CD8-positive, alpha-beta memory T cell (primary cell): ENCODE measurements around the gene ANKRD44. TPM values are rescaled to one million over a fixed set of nuclear protein-coding genes. Genes with fewer than 3 reads are reported as not detected.
A peak's percentile ranks its signal among the peaks of the same experiment; 100 is the strongest.

Experiments
- CTCF ChIA-PET: fragments of 350-600 bp; sonication (Branson Sonifier 250); formaldehyde crosslinking; loops from one replicate; lab custom pipeline; 2021; ENCODE audit warnings: antibody characterized with exemption; lab: Charles Lee
- POLR2A ChIA-PET: fragments of 350-600 bp; sonication (Branson Sonifier 250); formaldehyde crosslinking; loops from one replicate; lab custom pipeline; 2021; ENCODE audit warnings: antibody characterized with exemption; lab: Charles Lee
- DNase-seq, 5 donors: peaks; one replicate each; pipeline versions ENCODE4 v3.0.0 to v3.0.0-alpha.2; 2020 to 2022; ENCODE audit warnings: mixed read lengths in 1 of 5
- H3K27ac ChIP-seq: one replicate; pipeline ENCODE4 v1.7.0; 2013; ENCODE audit warnings: low read depth, mild to moderate bottlenecking, low read length, moderate library complexity
- H3K27me3 ChIP-seq: 2 replicates; pipeline ENCODE4 v1.7.0; 2013; ENCODE audit warnings: low read length, mild to moderate bottlenecking; ENCODE audit not compliant: insufficient read depth, poor library complexity, severe bottlenecking
- H3K36me3 ChIP-seq: 2 replicates; pipeline ENCODE4 v1.7.0; 2013; ENCODE audit warnings: mild to moderate bottlenecking, low read length, moderate library complexity; ENCODE audit not compliant: insufficient read depth
- H3K4me1 ChIP-seq: 2 replicates; pipeline ENCODE4 v1.7.0; 2013; ENCODE audit warnings: mild to moderate bottlenecking, low read length, moderate library complexity; ENCODE audit not compliant: insufficient read depth
- H3K4me3 ChIP-seq: 2 replicates; pipeline ENCODE4 v1.7.0; 2013; ENCODE audit warnings: mild to moderate bottlenecking, low read length
- H3K9me3 ChIP-seq: 2 replicates; pipeline ENCODE4 v1.7.0; 2013; ENCODE audit warnings: mild to moderate bottlenecking, low read length
- H3K27ac Mint-ChIP-seq, 8 donors: one replicate each; pipeline ENCODE4 v1.8.0; 2020 to 2021; ENCODE audit warnings: mixed read lengths in 8 of 8, mild to moderate bottlenecking in 6 of 8, inconsistent platforms in 3 of 8, moderate library complexity in 3 of 8
- H3K27me3 Mint-ChIP-seq, 2 donors: one replicate each; pipeline ENCODE4 v1.8.0; 2020 to 2021; ENCODE audit warnings: mixed read lengths in 2 of 2, mild to moderate bottlenecking in 1 of 2, moderate library complexity in 1 of 2
- H3K36me3 Mint-ChIP-seq, 3 donors: one replicate each; pipeline ENCODE4 v1.8.0; 2020 to 2021; ENCODE audit warnings: mixed read lengths in 3 of 3, inconsistent platforms in 1 of 3, mild to moderate bottlenecking in 1 of 3
- H3K4me1 Mint-ChIP-seq, 3 donors: one replicate each; pipeline ENCODE4 v1.8.0; 2020 to 2021; ENCODE audit warnings: mixed read lengths in 3 of 3, inconsistent platforms in 1 of 3, mild to moderate bottlenecking in 1 of 3
- H3K4me3 Mint-ChIP-seq, 7 donors: one replicate each; pipeline ENCODE4 v1.8.0; 2020 to 2021; ENCODE audit warnings: mixed read lengths in 7 of 7, mild to moderate bottlenecking in 6 of 7, moderate library complexity in 4 of 7, inconsistent platforms in 2 of 7
- H3K9me3 Mint-ChIP-seq, 5 donors: one replicate each; pipeline ENCODE4 v1.8.0; 2020 to 2022; ENCODE audit warnings: mixed read lengths in 5 of 5, mild to moderate bottlenecking in 3 of 5, moderate library complexity in 2 of 5, inconsistent platforms in 1 of 5
- polyA plus RNA-seq: library from polyadenylated mRNA; unstranded; fragments of 300-500 nt; fragmentation: Illumina TruSeq; gene quantifications from one replicate; pipeline ENCODE4 v1.2.3, GENCODE V29; 2021
- total RNA-seq, 2 experiments: library from RNA; stranded (reverse); gene quantifications; one replicate each; pipeline ENCODE4 v1.2.3, GENCODE V29; 2021

The ANKRD44 gene
- total and polyA plus RNA-seq, 3 experiments from 2014 or later: 90.1 to 150 (median 142) TPM

DNA sequence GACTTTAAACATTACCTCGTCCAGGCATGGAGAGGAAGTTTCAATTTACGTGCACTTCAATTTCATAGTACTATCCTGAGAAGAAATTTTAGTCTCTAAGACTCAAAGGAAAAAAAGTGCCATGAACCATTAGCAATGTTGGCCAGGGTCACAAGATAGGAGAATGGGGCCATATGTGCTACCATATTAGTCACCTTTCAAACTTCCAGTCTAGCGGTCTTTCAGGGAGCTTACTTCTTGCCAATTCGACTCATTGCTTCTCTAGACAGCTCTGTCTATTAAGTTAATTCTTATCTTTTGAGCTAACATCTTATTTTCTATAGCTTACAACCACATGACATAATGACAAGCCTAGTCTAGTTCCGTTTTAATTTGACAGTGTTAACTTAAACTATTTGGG lies 129.1 kb downstream of the ANKRD44 start:
- Histone ChIP-seq H3K27me3 (no peaks in the 10 kb centered on the region), H3K9me3 (no peaks in the 10 kb centered on the region), H3K4me1 (peaks cover 33% of the 10 kb centered on the region), H3K27ac (no peak overlapping the region), H3K4me3 (no peak overlapping the region), H3K36me3 (peaks cover 16% of the 10 kb centered on the region)
- no peak for DNase-seq
- Mint-ChIP-seq H3K27me3 (no peaks in the 10 kb centered on the region), H3K4me1 (peaks cover 69 to 88% (median 78%) of the 10 kb centered on the region in 3 donors), H3K9me3 (no peaks in the 10 kb centered on the region), H3K27ac (peak overlapping the region in 7 of 8 donors; percentile 19 to 60 (median 49)), H3K4me3 (no peak overlapping the region), H3K36me3 (peaks cover 8 to 77% (median 23%) of the 10 kb centered on the region in 3 donors)
- ChIA-PET CTCF (interaction anchor here (1.7 to 2.2 kb wide), 3 partner anchors 8 to 127 kb away, joined by 4 to 6 read pairs (median 5); no protein-coding TSS in a partner anchor), POLR2A (no interaction called here)

DNA sequence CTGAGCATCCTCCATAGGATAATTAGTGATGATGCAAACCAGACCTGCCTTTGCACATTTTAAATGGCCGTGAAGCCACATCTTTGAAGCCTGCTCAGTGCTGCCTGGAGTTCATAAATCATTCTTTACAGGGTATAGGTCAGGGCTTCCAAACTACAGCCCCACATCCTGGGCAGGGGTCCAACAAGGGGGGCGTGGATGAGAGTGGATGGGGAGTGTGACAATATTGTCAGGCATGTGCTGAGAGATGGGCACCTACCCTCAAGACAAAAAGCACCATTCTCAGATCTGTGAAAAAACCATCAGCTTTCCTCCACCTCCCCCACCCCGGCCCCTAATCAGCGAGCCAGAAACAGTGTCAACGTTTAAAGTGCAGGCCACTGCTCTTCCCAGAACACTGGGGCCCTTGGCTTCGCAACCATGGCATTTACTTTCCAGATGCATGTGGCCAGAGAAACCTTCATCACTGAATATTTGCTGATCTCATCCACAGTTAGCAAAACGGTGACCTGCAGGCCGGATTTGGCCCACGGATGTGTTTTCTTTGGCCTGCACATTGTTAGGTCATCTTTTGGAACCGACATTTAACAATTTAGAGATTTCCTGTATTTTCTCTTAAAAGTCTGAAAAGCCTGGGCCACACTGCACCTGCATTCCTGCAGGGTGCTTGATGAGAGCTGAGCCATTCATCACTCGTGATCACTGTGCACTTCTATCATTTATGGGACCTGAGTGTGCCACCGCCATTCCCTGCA lies 130.7 kb downstream of the ANKRD44 start:
- Histone ChIP-seq H3K9me3 (no peaks in the 10 kb centered on the region), H3K27ac (no peak overlapping the region), H3K4me1 (peaks cover 34% of the 10 kb centered on the region), H3K36me3 (peaks cover 8% of the 10 kb centered on the region), H3K4me3 (no peak overlapping the region), H3K27me3 (no peaks in the 10 kb centered on the region)
- POLR2A ChIA-PET: no interaction called here
- Mint-ChIP-seq H3K27ac (peak overlapping the region; percentile 10 to 73 (median 58)), H3K4me1 (peaks cover 71 to 89% (median 79%) of the 10 kb centered on the region in 3 donors), H3K36me3 (peaks cover 3 to 75% (median 16%) of the 10 kb centered on the region in 3 donors), H3K4me3 (no peak overlapping the region), H3K27me3 (no peaks in the 10 kb centered on the region), H3K9me3 (no peaks in the 10 kb centered on the region)
- no peak for DNase-seq
- CTCF ChIA-PET: interaction anchor here (0.6 to 1.8 kb wide), 2 partner anchors 10 to 11 kb away, joined by 3 to 4 read pairs; no protein-coding TSS in a partner anchor

- peaks cover 0 to 65% (median 3%) of the 10 kb centered on the region in 3 donors for H3K36me3 Mint-ChIP-seq
- Histone ChIP-seq H3K27ac (no peak overlapping the region), H3K4me1 (peaks cover 32% of the 10 kb centered on the region), H3K36me3 (peaks cover 6% of the 10 kb centered on the region), H3K27me3 (no peaks in the 10 kb centered on the region), H3K9me3 (no peaks in the 10 kb centered on the region), H3K4me3 (no peak overlapping the region)
- H3K27ac Mint-ChIP-seq: peak overlapping the region in 5 of 8 donors; percentile 32 to 75 (median 64)
- no peak overlapping the region for H3K4me3 Mint-ChIP-seq
- H3K27me3 Mint-ChIP-seq: no peaks in the 10 kb centered on the region
- CTCF ChIA-PET: interaction anchor here (1.1 to 1.2 kb wide), 4 partner anchors 15 to 203 kb away, joined by 3 to 6 read pairs (median 4); no protein-coding TSS in a partner anchor
- no peak for DNase-seq
- POLR2A ChIA-PET: no interaction called here
- no peaks in the 10 kb centered on the region for H3K9me3 Mint-ChIP-seq
- peaks cover 57 to 85% (median 72%) of the 10 kb centered on the region in 3 donors for H3K4me1 Mint-ChIP-seq
Observed at GRCh38 chr2:197176522-197176921, 134.1 kb downstream of the ANKRD44 start.

- no peaks in the 10 kb centered on the region for H3K27me3 Mint-ChIP-seq
- Histone ChIP-seq H3K9me3 (no peaks in the 10 kb centered on the region), H3K36me3 (peaks cover 6% of the 10 kb centered on the region), H3K27me3 (no peaks in the 10 kb centered on the region), H3K4me3 (no peak overlapping the region), H3K27ac (no peak overlapping the region), H3K4me1 (peaks cover 43% of the 10 kb centered on the region)
- H3K4me1 Mint-ChIP-seq: peaks cover 58 to 81% (median 68%) of the 10 kb centered on the region in 3 donors
- peak overlapping the region in 7 of 8 donors; percentile 10 to 87 (median 56) for H3K27ac Mint-ChIP-seq
- no peak for DNase-seq
- no peaks in the 10 kb centered on the region for H3K9me3 Mint-ChIP-seq
- ChIA-PET CTCF (no interaction called here), POLR2A (no interaction called here)
- H3K4me3 Mint-ChIP-seq: peak overlapping the region in 2 of 7 donors; percentile 2 to 12
- H3K36me3 Mint-ChIP-seq: peaks cover 0 to 60% (median under 1%) of the 10 kb centered on the region in 3 donors
Observed at GRCh38 chr2:197174539-197175094, 136.0 kb downstream of the ANKRD44 start.

GRCh38 chr2:197171582-197171981 lies 139.0 kb downstream of the ANKRD44 start:
- Histone ChIP-seq H3K27me3 (no peaks in the 10 kb centered on the region), H3K27ac (no peak overlapping the region), H3K36me3 (peaks cover 6% of the 10 kb centered on the region), H3K4me3 (no peak overlapping the region), H3K4me1 (peaks cover 66% of the 10 kb centered on the region), H3K9me3 (no peaks in the 10 kb centered on the region)
- Mint-ChIP-seq H3K4me1 (peaks cover 69 to 89% (median 83%) of the 10 kb centered on the region in 3 donors), H3K9me3 (no peaks in the 10 kb centered on the region), H3K36me3 (peaks cover 0 to 64% (median 2%) of the 10 kb centered on the region in 3 donors), H3K4me3 (no peak overlapping the region), H3K27me3 (no peaks in the 10 kb centered on the region), H3K27ac (peak overlapping the region in 6 of 8 donors; percentile 55 to 93 (median 72))
- no peak for DNase-seq
- POLR2A ChIA-PET: interaction anchor here (0.7 kb wide), 1 partner anchor 41 kb away, joined by 5 read pairs; no protein-coding TSS in a partner anchor
- CTCF ChIA-PET: interaction anchor here (3.4 kb wide), 1 partner anchor 58 kb away, joined by 14 read pairs; no protein-coding TSS in a partner anchor

DNA sequence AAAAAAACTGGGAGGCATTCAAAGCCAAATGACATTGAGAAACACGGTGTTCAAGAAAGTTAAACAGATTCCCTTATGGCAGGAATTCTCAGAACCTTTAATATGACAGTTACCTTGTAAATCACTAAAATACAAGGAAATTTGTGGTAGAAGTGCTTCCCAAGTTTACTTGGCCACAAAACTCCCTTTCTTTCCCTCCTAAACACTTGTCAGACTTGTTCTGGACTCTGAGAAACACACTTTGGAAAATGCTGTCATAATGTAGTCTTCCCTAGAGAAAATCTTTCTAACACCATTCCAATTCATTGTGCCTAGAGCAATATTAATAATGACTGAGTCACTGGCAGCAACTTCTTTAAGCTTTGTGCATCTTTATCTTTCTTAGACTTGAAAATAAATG lies 140.4 kb downstream of the ANKRD44 start:
- Mint-ChIP-seq H3K36me3 (peaks cover 0 to 58% (median 2%) of the 10 kb centered on the region in 3 donors), H3K27ac (peak overlapping the region in 7 of 8 donors; percentile 8 to 79 (median 59)), H3K9me3 (no peaks in the 10 kb centered on the region), H3K4me1 (peaks cover 69 to 89% (median 83%) of the 10 kb centered on the region in 3 donors), H3K4me3 (no peak overlapping the region), H3K27me3 (no peaks in the 10 kb centered on the region)
- no peak overlapping the region for H3K27ac ChIP-seq
- H3K27me3 ChIP-seq: no peaks in the 10 kb centered on the region
- H3K4me3 ChIP-seq: no peak overlapping the region
- H3K9me3 ChIP-seq: no peaks in the 10 kb centered on the region
- ChIA-PET CTCF (interaction anchor here (2.7 to 3.4 kb wide), 2 partner anchors 21 to 56 kb away, joined by 12 to 14 read pairs; no protein-coding TSS in a partner anchor), POLR2A (no interaction called here)
- no peak for DNase-seq
- peaks cover 6% of the 10 kb centered on the region for H3K36me3 ChIP-seq
- peaks cover 68% of the 10 kb centered on the region for H3K4me1 ChIP-seq

DNA sequence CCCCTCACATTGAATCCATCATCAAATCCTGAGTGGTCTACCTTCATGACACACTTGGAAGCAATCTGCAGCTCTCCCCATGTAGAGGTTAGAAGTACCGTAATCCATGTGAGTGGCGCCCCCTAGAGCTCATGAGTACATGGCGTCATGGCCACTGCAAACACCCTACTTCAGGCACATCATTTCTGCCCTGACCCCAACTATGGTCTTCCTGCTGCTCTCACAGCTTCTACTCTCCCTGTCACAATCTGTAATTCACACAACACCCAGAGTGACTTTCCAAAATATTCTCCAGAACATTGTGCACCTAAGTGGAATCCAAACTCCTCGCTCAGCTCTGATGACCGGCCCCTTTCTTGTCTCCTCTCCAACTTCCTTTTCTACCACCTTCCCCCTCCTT lies 141.9 kb downstream of the ANKRD44 start:
- Histone ChIP-seq H3K4me3 (no peak overlapping the region), H3K9me3 (no peaks in the 10 kb centered on the region), H3K27me3 (no peaks in the 10 kb centered on the region), H3K27ac (no peak overlapping the region), H3K4me1 (peaks cover 68% of the 10 kb centered on the region), H3K36me3 (no peaks in the 10 kb centered on the region)
- Mint-ChIP-seq H3K27ac (peak overlapping the region; percentile 28 to 87 (median 72)), H3K27me3 (no peaks in the 10 kb centered on the region), H3K4me3 (peak overlapping the region in 4 of 7 donors; percentile 9 to 34 (median 20)), H3K36me3 (peaks cover 0 to 54% (median 3%) of the 10 kb centered on the region in 3 donors), H3K9me3 (no peaks in the 10 kb centered on the region), H3K4me1 (peaks cover 68 to 86% (median 78%) of the 10 kb centered on the region in 3 donors)
- CTCF ChIA-PET: interaction anchor here (0.6 to 4.1 kb wide), 16 partner anchors 10 to 206 kb away, joined by 3 to 24 read pairs (median 3); no protein-coding TSS in a partner anchor
- POLR2A ChIA-PET: interaction anchor here (1.2 kb wide), 1 partner anchor 48 kb away, joined by 3 read pairs; no protein-coding TSS in a partner anchor
- DNase-seq: peak; percentile 48 to 71 (median 57)
